Measurements from ENCODE around the gene TMTC2. TPM values are rescaled to one million over a fixed set of nuclear protein-coding genes. Genes with fewer than 3 reads are reported as not detected.

The TMTC2 gene
- total RNA-seq, 1 donor from 2014 or later = 3.6 TPM

- Mint-ChIP-seq H3K4me1 (ENCODE audit: unreplicated experiment) (no peaks in the 10 kb centered on the region), H3K27ac (ENCODE audit: unreplicated experiment) (no peak overlapping the region), H3K9me3 (ENCODE audit: unreplicated experiment) (no peaks in the 10 kb centered on the region), H3K36me3 (ENCODE audit: low read depth, unreplicated experiment) (no peaks in the 10 kb centered on the region), H3K4me3 (ENCODE audit: unreplicated experiment) (no peak overlapping the region), H3K27me3 (ENCODE audit: unreplicated experiment) (peaks cover 1% of the 10 kb centered on the region)
- no peak for TF ChIP-seq CTCF (IDR thresholded peaks at IDR 0.05; ENCODE audit: unreplicated experiment)
- no peak for DNase-seq (ENCODE audit: low spot score)
Measured at GRCh38 chr12:82723093-82723492, 36.4 kb downstream of the TMTC2 start.

- H3K9me3 Mint-ChIP-seq (ENCODE audit: unreplicated experiment) = no peaks in the 10 kb centered on the region
- no peak overlapping the region for H3K4me3 Mint-ChIP-seq (ENCODE audit: unreplicated experiment)
- TF ChIP-seq CTCF (IDR thresholded peaks at IDR 0.05; ENCODE audit: unreplicated experiment) = no peak
- DNase-seq (ENCODE audit: low spot score) = no peak
- no peaks in the 10 kb centered on the region for H3K4me1 Mint-ChIP-seq (ENCODE audit: unreplicated experiment)
- H3K27me3 Mint-ChIP-seq (ENCODE audit: unreplicated experiment) = peaks cover 1% of the 10 kb centered on the region
- no peaks in the 10 kb centered on the region for H3K36me3 Mint-ChIP-seq (ENCODE audit: low read depth, unreplicated experiment)
- H3K27ac Mint-ChIP-seq (ENCODE audit: unreplicated experiment) = no peak overlapping the region
Measured at GRCh38 chr12:82723891-82724290, 37.2 kb downstream of the TMTC2 start.

GRCh38 chr12:82725741-82726140 is 39.0 kb downstream of the TMTC2 start:
- no peaks in the 10 kb centered on the region for H3K4me1 Mint-ChIP-seq (ENCODE audit: unreplicated experiment)
- no peak overlapping the region for H3K27ac Mint-ChIP-seq (ENCODE audit: unreplicated experiment)

GRCh38 chr12:82727886-82728285 is 41.2 kb downstream of the TMTC2 start:
- no peak for DNase-seq (ENCODE audit: low spot score)
- Mint-ChIP-seq H3K9me3 (ENCODE audit: unreplicated experiment) (no peaks in the 10 kb centered on the region), H3K27ac (ENCODE audit: unreplicated experiment) (no peak overlapping the region), H3K27me3 (ENCODE audit: unreplicated experiment) (peaks cover 1% of the 10 kb centered on the region), H3K36me3 (ENCODE audit: low read depth, unreplicated experiment) (peaks cover 4% of the 10 kb centered on the region), H3K4me1 (ENCODE audit: unreplicated experiment) (no peaks in the 10 kb centered on the region), H3K4me3 (ENCODE audit: unreplicated experiment) (no peak overlapping the region)
- no peak for TF ChIP-seq CTCF (IDR thresholded peaks at IDR 0.05; ENCODE audit: unreplicated experiment)

More at GRCh38 chr12:82725741-82726140, 39.0 kb downstream of the TMTC2 start:
- Mint-ChIP-seq H3K9me3 (ENCODE audit: unreplicated experiment) (no peaks in the 10 kb centered on the region), H3K27me3 (ENCODE audit: unreplicated experiment) (peaks cover 1% of the 10 kb centered on the region), H3K36me3 (ENCODE audit: low read depth, unreplicated experiment) (peaks cover 4% of the 10 kb centered on the region), H3K4me3 (ENCODE audit: unreplicated experiment) (no peak overlapping the region)
- TF ChIP-seq CTCF (IDR thresholded peaks at IDR 0.05; ENCODE audit: unreplicated experiment) = no peak
- DNase-seq (ENCODE audit: low spot score) = no peak

- no peak for DNase-seq (ENCODE audit: low spot score)
- H3K4me3 Mint-ChIP-seq (ENCODE audit: unreplicated experiment) = no peak overlapping the region
- no peak overlapping the region for H3K27ac Mint-ChIP-seq (ENCODE audit: unreplicated experiment)
- H3K9me3 Mint-ChIP-seq (ENCODE audit: unreplicated experiment) = no peaks in the 10 kb centered on the region
- H3K36me3 Mint-ChIP-seq (ENCODE audit: low read depth, unreplicated experiment) = peaks cover 4% of the 10 kb centered on the region
- TF ChIP-seq CTCF (IDR thresholded peaks at IDR 0.05; ENCODE audit: unreplicated experiment) = no peak
- no peaks in the 10 kb centered on the region for H3K4me1 Mint-ChIP-seq (ENCODE audit: unreplicated experiment)
- peaks cover 1% of the 10 kb centered on the region for H3K27me3 Mint-ChIP-seq (ENCODE audit: unreplicated experiment)
Measured at GRCh38 chr12:82728710-82729109, 42.0 kb downstream of the TMTC2 start.
